GM21447 (cell line): ENCODE measurements around the gene CD72.
A peak's percentile ranks its signal among the peaks of the same experiment; 100 is the strongest.
"Not testable (repeated sequence)": the region's sequence is repeated elsewhere in the genome, so short reads cannot be mapped to it uniquely, and the experiment has no call there.

Experiments
- ATAC-seq: cut with Tn5 transposase; IDR thresholded peaks from one replicate; pipeline ENCODE4 v1.9.1; 2021; ENCODE audit not compliant: unreplicated experiment

CD72 gene

DNA sequence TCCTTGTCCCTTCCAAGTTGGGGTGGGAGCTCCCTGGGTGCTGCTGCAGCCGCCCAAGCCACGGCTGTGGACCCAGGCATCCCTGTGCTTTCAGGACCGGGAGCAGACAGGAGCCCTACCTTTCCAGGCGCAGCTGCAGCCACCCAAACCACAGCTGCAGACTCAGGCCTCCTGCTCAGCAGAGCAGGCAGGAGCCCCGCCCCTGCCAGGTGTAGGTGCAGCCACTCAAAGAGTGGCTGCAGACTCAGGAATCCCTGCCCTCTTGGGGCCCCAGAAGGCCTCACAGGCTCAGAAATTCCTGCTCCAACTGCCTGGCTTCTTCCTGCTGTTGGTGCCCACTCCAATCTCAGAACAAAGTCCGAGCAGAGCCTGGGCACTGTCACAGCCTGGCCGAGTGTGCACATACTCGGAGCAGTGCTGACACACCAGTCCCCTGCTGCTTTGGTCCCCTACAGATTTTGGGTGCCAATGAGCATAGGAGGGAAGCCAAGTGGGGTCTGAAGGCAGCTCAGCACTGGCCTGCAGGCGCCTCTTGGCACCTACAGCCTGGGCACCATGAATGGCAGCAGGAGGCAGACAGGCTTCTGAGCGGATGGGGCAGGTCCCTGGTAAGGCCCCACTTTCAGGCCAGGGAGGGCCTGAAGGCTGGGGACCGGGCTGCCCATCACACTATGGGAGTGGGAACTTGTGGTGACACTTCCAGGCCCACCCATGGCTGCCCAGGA is 19.2 kb downstream of the CD72 start:
- no peak for ATAC-seq

DNA sequence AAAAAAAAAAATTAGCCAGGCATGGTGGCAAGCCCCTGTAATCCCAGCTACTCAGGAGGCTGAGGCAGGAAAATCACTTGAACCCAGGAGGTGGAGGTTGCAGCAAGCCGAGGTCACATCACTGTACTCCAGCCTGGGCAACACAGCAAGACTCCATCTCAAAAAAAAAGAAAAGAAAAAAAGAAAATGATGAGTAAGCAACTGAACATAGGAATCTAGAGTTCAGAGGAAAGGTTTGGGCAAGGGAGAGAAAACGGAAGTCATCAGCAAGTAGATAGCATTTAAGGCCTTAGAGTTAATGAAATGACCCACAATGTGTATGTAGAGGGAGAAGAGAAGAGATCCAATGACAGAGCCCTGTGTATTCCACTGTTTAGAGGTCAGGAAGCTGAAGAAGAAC is 21.3 kb downstream of the CD72 start:
- ATAC-seq, result not testable (repeated sequence)

DNA sequence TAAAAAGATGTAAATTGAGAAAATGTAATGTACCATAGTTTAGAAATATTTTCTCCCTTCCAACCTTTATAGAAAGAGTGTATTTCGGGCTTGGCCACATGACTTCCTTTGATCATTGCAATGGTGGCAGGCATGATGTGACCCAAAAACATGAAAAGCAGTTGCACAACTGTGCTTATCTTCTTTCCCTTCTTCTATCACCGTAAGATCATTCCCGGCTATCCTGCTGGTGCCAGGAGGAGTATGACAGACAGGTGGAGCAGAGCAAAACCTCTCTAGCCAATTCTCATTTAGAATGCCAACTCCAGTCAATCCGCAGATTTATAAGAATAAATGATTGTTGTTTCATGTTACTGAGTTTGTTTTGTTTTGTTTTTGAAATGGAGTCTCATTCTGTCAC is 23.7 kb downstream of the CD72 start:
- ATAC-seq, result no peak

DNA sequence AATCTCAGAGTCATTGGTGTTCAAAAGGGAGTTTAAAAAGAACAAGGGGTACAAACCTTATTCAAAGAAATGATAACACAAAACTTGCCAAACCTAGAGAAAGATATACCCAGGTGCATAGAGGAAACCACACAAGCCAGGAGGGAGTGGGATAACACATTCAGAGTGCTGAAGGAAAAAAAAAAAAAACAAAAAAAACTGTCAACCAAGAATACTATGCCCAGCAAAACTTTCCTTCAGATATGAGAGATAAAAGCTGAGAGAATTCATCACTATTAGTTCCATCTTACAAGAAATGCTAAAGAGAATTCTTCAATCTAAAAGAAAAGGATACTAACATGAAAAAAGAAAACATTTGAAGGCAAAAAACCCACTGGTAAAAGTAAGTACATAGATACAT is 24.6 kb downstream of the CD72 start:
- no peak for ATAC-seq

DNA sequence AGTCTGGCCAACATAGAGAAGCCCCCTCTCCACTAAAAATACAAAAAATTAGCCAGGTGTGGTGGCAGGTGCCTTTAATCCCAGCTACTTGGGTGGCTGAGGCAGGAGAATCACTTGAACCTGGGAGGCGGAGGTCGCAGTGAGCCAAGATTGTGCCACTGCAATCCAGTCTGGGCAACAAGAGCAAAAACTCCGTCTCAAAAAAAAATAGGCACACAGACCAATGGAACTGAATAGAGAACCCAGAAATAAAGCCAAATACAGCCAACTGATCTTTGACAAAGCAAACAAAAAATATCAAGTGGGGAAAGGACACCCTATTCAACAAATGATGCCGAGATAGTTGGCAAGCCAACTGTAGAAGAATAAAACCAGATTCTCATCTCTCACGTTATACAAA is 29.7 kb downstream of the CD72 start:
- not testable (repeated sequence) for ATAC-seq

DNA sequence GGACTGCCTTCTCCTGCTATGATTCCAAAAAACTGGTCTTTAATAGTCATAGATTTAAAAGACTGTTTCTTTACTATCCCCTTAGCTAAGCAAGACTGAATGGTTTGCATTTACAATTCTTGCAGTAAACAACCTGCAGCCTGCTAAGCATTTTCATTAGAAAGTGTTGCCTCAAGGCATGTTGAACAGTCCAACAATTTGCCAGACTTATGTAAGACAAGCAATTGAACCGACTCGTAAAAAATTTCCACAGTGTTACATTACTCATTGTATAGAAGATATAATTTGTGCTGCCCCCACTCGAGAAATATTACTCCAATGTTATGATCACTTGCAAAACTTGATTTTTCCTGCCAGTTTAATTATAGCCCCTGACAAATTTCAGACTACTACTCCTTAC is 33.5 kb downstream of the CD72 start:
- ATAC-seq, result not testable (repeated sequence)

DNA sequence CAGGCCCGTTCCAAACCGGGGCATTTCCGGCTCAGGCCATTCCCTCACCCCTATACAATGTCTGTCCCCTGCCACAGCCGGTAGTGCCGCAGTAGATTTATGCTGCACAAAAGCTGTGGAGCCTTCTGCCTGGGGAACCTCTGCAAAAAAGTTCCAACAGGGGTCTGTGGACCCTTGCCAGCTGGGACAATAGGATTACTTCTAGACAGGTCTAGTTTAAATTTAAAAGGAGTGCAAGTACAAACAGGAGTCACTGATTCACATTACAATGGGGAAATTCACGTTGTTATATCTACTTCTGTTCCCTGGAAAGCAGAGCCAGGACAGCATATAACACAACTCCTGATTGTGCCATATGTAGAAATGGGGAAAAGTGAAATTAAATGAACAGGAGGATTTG is 34.7 kb downstream of the CD72 start:
- ATAC-seq, result not testable (repeated sequence)

GRCh38 chr9:35579659-35580227 is 38.5 kb downstream of the CD72 start:
- not testable (repeated sequence) for ATAC-seq

DNA sequence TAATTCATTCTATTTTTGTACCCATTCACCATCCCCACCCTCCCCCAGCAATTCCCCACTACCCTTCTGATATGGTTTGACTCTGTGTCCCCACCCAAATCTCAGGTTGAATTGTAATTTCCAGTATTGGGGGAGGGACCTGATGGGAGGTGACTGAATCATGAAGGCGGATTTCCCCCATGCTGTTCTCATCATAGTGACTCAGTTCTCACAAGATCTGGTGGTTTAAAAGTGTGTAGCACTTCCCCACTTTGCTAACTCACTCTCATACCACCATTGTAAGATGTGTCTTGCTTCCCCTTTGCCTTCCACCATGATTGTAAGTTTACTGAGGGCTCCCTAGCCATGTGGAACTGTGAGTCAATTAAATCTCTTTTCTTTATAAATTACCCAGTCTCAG is 39.1 kb downstream of the CD72 start:
- no peak for ATAC-seq

GRCh38 chr9:35577486-35577885 is 40.7 kb downstream of the CD72 start:
- ATAC-seq, result no peak

- no peak for ATAC-seq
These were observed 42.7 kb downstream of the CD72 start for GRCh38 chr9:35575478-35575877.

DNA sequence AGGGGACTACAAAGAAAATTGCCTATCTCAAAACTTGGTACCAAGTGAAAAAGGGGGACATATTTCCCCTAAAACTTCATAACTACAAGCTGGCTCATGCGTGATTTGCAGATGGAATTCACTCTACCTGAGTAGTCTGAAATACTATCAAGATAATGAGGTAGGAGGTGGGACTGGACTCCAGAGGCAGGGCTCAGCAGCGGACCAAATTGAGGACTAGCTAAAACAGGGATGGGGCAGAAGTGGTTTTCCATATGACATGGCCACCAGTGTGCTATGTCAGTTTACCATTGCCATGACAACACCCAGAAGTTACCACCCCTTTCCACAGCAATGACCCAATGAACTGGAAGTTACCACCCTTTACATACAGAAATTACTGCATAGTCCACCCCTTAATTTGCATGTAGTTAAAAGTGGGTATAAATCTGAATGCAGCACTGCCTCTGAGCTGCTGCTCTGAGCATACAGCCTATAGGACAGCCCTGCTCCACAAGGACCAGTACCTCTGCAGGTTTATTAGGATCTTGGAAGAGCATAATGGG is 43.6 kb downstream of the CD72 start:
- no peak for ATAC-seq

GRCh38 chr9:35570709-35571504 is 47.3 kb downstream of the CD72 start:
- ATAC-seq, result no peak

DNA sequence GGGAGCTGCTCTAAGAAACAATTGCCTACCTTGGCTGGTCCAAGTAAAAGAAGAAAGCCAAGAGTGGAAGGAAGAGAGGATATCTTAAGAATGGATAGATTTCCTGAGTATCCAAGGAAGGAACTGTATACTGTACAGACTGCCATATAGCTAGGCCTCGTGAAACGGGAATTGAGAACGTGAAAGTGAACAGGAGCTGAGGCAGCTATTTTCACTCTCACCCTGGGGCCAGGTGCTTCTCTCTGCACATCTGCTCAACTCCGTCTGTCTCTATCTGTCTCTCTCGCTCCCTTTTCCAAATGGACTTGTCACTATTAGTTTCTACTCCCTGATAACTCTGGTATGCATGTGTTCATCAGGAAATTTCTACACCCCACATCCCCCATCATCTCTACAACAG is 49.0 kb downstream of the CD72 start:
- peak; percentile 75 for ATAC-seq

DNA sequence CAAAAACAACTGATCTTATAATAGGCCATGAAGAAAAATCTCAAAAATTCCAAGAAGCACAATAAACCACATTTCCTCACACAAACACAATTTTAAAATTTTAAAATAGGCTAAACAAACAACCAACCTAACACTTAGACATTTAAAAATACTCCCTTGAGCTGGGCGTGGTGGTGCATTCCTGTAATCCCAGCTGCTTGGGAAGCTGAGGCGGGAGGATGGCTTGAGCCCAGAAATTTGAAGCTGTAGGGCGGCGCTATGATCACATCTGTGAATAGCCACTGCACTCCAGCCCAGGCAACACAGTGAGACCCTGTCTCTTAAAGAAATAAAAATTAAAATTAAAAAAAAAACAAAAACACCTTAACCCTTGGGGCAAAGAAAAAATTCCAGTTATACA is 50.0 kb downstream of the CD72 start:
- ATAC-seq, result no peak

DNA sequence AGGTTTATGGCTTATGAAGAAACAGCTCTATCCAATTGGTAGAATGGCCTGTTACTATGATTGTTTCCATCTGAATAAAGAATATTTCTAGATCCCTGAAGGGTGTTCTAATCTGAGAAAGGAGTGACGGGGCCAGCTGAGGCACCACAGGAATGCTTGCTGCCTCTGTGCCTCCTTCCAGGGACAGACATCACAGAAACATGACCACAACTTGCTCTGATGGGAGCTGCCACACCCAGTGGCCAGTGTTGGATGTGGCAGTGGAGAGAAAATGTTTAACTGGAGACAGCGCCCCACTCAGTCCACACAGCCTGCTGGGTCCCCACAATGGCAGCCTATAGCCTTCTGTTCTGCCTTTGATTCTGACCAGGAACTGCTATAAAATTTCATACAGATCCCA is 51.8 kb downstream of the CD72 start:
- ATAC-seq, result no peak

GRCh38 chr9:35564658-35565061 is 53.6 kb downstream of the CD72 start:
- no peak for ATAC-seq

GRCh38 chr9:35563791-35564197 is 54.4 kb downstream of the CD72 start:
- ATAC-seq, result no peak

DNA sequence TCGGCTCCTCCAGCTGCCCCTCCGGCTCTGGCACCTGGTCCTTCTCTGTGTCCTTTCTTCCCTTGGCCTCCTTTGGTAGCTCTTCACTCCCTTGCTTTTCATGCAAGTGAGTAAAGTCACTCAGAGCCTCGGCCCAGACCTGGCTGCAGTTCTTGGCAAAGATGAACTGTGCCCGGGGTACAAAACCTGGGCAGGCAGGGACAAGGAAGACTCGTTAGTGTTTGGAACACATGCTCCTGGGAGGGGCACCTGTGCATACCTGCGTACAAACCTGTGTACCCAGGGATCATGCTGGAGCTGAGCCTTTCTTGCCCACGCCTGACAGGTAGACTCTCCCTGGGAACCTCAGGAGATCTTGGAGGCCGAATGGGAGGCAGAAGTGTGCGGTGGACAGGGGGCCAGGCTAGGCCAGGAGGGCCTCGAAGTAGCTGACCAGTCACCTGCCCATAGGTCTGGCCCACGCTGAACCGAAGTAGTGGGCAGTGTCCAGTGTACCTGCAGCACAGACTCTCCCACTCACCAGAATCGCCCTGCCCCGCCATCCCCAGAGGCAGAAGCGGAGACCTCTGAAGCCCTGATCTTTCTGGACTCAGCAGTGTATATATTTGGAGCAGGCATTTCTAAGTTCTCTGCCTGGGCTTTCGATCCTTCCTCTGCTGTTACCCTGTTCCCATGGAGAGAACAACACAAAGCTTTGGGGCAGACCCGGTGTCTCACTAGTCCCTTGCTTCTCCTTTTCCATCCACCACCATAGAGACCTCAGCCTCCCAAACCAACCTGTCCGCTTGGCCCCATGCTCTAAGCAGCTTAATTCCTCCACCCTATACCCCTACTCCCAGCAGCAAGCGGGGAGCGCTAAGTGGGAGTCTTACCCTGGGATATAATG is 55.1 kb downstream of the CD72 start:
- no peak for ATAC-seq

DNA sequence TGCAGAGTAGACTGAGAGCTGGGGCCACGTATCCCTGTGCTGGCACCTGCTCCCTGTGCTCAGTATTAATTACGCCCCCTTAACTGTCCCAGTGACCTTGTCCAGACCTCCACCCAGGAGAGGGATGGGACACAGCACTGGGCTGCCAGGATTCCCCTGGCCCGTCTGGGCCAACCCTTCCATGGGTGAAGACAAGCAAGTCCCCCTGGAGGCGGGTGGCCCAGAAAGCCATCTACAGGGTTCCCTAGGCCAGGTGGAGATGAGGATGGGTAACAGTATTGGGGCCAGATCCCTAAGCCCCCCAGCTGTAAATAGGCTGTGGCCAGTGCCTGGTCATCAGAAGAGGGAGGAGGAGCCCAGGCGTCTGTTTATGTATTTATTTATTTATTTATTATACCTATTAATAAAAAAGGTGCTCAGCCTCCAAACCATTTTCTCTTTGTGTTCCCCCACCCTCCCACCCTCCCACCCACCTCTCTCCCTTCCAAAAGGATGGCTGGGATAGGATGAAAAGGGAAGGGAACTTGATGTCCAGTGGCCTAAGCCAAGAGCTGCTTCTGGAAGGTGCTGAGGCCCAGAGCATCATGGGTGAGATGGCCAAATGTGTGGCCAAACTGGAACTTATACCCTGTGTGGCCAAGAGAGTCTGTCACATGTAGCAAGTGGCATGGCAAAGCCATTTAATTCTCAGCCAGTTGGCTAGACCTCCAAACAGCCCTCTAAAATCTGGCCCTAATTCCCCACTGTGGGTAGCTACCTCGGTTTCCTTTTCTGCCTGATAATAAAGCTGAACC is 56.5 kb downstream of the CD72 start:
- ATAC-seq, result no peak
